ENCODE measurements around the gene OR10G2. TPM values are rescaled to one million over a fixed set of nuclear protein-coding genes. Genes with fewer than 3 reads are reported as not detected.

OR10G2 gene
- total RNA-seq: not detected in 2 replicates

GRCh38 chr14:21634840-21635239 is at the start of gene OR10G2:
TSS of gene OR10G2 (minus strand) at chr14:21634940. CDS start at chr14:21634842, 98 bp downstream.
- peak; percentile 68 for FAIRE-seq
- H3K4me3 ChIP-seq (ENCODE audit: low read depth, low read length): no peak within 1 kb of the TSS
- TF ChIP-seq, protein P1, sequence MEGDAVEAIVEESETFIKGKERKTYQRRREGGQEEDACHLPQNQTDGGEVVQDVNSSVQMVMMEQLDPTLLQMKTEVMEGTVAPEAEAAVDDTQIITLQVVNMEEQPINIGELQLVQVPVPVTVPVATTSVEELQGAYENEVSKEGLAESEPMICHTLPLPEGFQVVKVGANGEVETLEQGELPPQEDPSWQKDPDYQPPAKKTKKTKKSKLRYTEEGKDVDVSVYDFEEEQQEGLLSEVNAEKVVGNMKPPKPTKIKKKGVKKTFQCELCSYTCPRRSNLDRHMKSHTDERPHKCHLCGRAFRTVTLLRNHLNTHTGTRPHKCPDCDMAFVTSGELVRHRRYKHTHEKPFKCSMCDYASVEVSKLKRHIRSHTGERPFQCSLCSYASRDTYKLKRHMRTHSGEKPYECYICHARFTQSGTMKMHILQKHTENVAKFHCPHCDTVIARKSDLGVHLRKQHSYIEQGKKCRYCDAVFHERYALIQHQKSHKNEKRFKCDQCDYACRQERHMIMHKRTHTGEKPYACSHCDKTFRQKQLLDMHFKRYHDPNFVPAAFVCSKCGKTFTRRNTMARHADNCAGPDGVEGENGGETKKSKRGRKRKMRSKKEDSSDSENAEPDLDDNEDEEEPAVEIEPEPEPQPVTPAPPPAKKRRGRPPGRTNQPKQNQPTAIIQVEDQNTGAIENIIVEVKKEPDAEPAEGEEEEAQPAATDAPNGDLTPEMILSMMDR (IDR thresholded peaks at IDR 0.05; ENCODE audit: insufficient read depth, low read length, severe bottlenecking): no peak
- no peak for DNase-seq (ENCODE audit: low read depth)
- H3K27me3 ChIP-seq (ENCODE audit: control insufficient read depth, insufficient read depth, low read length): no peaks in the 10 kb centered on the region
- no peaks in the 10 kb centered on the region for H3K36me3 ChIP-seq (ENCODE audit: control insufficient read depth, insufficient read depth, low read length)

- TF ChIP-seq, protein P1 (IDR thresholded peaks at IDR 0.05; ENCODE audit: insufficient read depth, low read length, severe bottlenecking): no peak
- Histone ChIP-seq H3K27me3 (ENCODE audit: control insufficient read depth, insufficient read depth, low read length) (no peaks in the 10 kb centered on the region), H3K4me3 (ENCODE audit: low read depth, low read length) (no peak overlapping the region), H3K36me3 (ENCODE audit: control insufficient read depth, insufficient read depth, low read length) (no peaks in the 10 kb centered on the region)
- DNase-seq (ENCODE audit: low read depth) (peak; percentile 67), FAIRE-seq (no peak)
Observed at GRCh38 chr14:21680072-21680471, 45.3 kb upstream of the OR10G2 start.

DNA sequence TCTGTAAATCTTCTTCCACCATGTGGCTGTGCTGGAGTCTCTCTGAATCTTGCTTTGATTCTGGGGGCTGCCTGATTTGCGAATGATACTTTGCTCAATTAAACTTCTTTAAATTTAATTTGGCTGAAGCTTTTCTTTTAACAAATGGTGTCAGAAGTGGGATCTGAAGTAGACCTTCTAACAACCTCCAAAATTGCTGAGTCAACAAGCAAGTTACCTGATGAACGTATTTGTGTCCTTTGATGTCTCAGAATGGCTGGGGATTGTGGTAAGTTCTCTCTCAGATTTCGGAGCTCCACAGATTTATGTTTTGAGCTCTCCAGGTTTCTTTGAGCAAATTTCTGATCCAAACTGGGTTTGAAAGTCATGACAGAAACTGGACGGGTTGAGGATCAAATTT is 40.8 kb upstream of the OR10G2 start:
- no peak for FAIRE-seq
- H3K27me3 ChIP-seq (ENCODE audit: control insufficient read depth, insufficient read depth, low read length): no peaks in the 10 kb centered on the region
- TF ChIP-seq, protein P1 (IDR thresholded peaks at IDR 0.05; ENCODE audit: insufficient read depth, low read length, severe bottlenecking): no peak
- no peak overlapping the region for H3K4me3 ChIP-seq (ENCODE audit: low read depth, low read length)
- no peak for DNase-seq (ENCODE audit: low read depth)
- H3K36me3 ChIP-seq (ENCODE audit: control insufficient read depth, insufficient read depth, low read length): no peaks in the 10 kb centered on the region

- H3K36me3 ChIP-seq (ENCODE audit: control insufficient read depth, insufficient read depth, low read length): no peaks in the 10 kb centered on the region
- H3K27me3 ChIP-seq (ENCODE audit: control insufficient read depth, insufficient read depth, low read length): no peaks in the 10 kb centered on the region
- DNase-seq (ENCODE audit: low read depth) (no peak), FAIRE-seq (no peak)
- no peak within 1 kb of the TSS for H3K4me3 ChIP-seq (ENCODE audit: low read depth, low read length)
- TF ChIP-seq, protein P1 (IDR thresholded peaks at IDR 0.05; ENCODE audit: insufficient read depth, low read length, severe bottlenecking): no peak
Observed at GRCh38 chr14:21673718-21674117, 39.0 kb upstream of the OR10G2 start, which contains the start of gene OR4E1. TSS of gene OR4E1 (minus strand) at chr14:21673818. CDS start at chr14:21670935, 2,883 bp downstream.

- Histone ChIP-seq H3K4me3 (ENCODE audit: low read depth, low read length) (no peak overlapping the region), H3K36me3 (ENCODE audit: control insufficient read depth, insufficient read depth, low read length) (no peaks in the 10 kb centered on the region), H3K27me3 (ENCODE audit: control insufficient read depth, insufficient read depth, low read length) (no peaks in the 10 kb centered on the region)
- FAIRE-seq (no peak), DNase-seq (ENCODE audit: low read depth) (no peak)
- TF ChIP-seq, protein P1 (IDR thresholded peaks at IDR 0.05; ENCODE audit: insufficient read depth, low read length, severe bottlenecking): no peak
Observed at GRCh38 chr14:21672116-21672515, 37.4 kb upstream of the OR10G2 start.

- DNase-seq (ENCODE audit: low read depth): no peak
- no peaks in the 10 kb centered on the region for H3K36me3 ChIP-seq (ENCODE audit: control insufficient read depth, insufficient read depth, low read length)
- no peaks in the 10 kb centered on the region for H3K27me3 ChIP-seq (ENCODE audit: control insufficient read depth, insufficient read depth, low read length)
- TF ChIP-seq, protein P1 (IDR thresholded peaks at IDR 0.05; ENCODE audit: insufficient read depth, low read length, severe bottlenecking): no peak
- no peak for FAIRE-seq
- H3K4me3 ChIP-seq (ENCODE audit: low read depth, low read length): no peak overlapping the region
Observed at GRCh38 chr14:21671371-21671770, 36.6 kb upstream of the OR10G2 start.

All from bronchial epithelial cell (primary cell).